ENCODE data around the gene RRN3.
"Not testable (repeated sequence)": the region's sequence is repeated elsewhere in the genome, so short reads cannot be mapped to it uniquely, and the experiment has no call there.

GRCh38 chr16:15021429-15021828 is 72.6 kb downstream of the RRN3 start:
- TF ChIP-seq POLR2A (IDR thresholded peaks at IDR 0.05; ENCODE audit: low read length); GATA1 (IDR thresholded peaks at IDR 0.05; ENCODE audit: low read depth, low read length): not testable (repeated sequence)

Measured in erythroblast (primary cell).